OCI-LY3 (cell line): Measurements from ENCODE around the gene SOX5.

Experiments
- H2AFZ ChIP-seq: fragments of 200-600, 300-600 bp; shearing (Covaris generic); 2 replicates; pipeline ENCODE4 v1.6.0; 2014; ENCODE audit warnings: antibody characterized with exemption, low read depth, low read length
- H3K27ac ChIP-seq: fragments of 200-600, 300-600 bp; sonication (generic); 2 replicates; pipeline ENCODE4 v1.5.1; 2014; ENCODE audit warnings: mild to moderate bottlenecking, low read length, moderate library complexity, mixed read lengths
- H3K27me3 ChIP-seq: fragments of 200-600, 300-600 bp; sonication (generic); 2 replicates; pipeline ENCODE4 v1.6.1; 2014; ENCODE audit warnings: low read depth, low read length, mixed read lengths
- H3K36me3 ChIP-seq: fragments of 200-600, 300-600 bp; sonication (generic); replicated peaks from 2 replicates; pipeline ENCODE3; 2014; ENCODE audit warnings: low read depth, low read length, mixed read lengths
- H3K4me1 ChIP-seq: fragments of 300-600, 200-600 bp; sonication (generic); 2 replicates; pipeline ENCODE4 v1.6.1; 2014; ENCODE audit warnings: low read length, mixed read lengths
- H3K4me2 ChIP-seq: fragments of 200-600, 300-600 bp; sonication (generic); 2 replicates; pipeline ENCODE4 v1.6.1; 2014; ENCODE audit warnings: low read length, mixed read lengths
- H3K4me3 ChIP-seq: fragments of 300-600, 200-600 bp; sonication (generic); 2 replicates; pipeline ENCODE4 v1.5.1; 2014; ENCODE audit warnings: antibody characterized with exemption, mild to moderate bottlenecking, low read length, moderate library complexity
- H3K79me2 ChIP-seq: fragments of 300-600, 200-600 bp; shearing (Covaris generic); 2 replicates; pipeline ENCODE4 v1.6.1; 2014; ENCODE audit warnings: mild to moderate bottlenecking, low read length, mixed read lengths
- H3K9ac ChIP-seq: fragments of 300-600, 200-600 bp; shearing (Covaris generic); 2 replicates; pipeline ENCODE4 v1.6.0; 2014; ENCODE audit warnings: mild to moderate bottlenecking, low read length, moderate library complexity
- H3K9me3 ChIP-seq: fragments of 200-600, 300-600 bp; shearing (Covaris generic); 2 replicates; pipeline ENCODE4 v1.6.1; 2014; ENCODE audit warnings: low read length, mixed read lengths; ENCODE audit not compliant: insufficient read depth
- H4K20me1 ChIP-seq: fragments of 200-600, 300-600 bp; sonication (generic); 2 replicates; pipeline ENCODE4 v1.6.1; 2016; ENCODE audit warnings: low read length, mixed read lengths; ENCODE audit not compliant: insufficient read depth
- EZH2phosphoT487 ChIP-seq: fragments of 200-600 bp; shearing (Covaris generic); IDR thresholded peaks from 2 replicates; pipeline ENCODE4 v1.6.1; 2018; ENCODE audit warnings: antibody characterized with exemption, mixed run types, low read depth
- TF ChIP-seq, protein P1 (sequence below): fragments of 200-600, 300-600 bp; sonication (generic); IDR thresholded peaks from 2 replicates; pipeline ENCODE4 v1.5.1; 2014; ENCODE audit warnings: antibody characterized with exemption, low read length, low read depth

The SOX5 gene

DNA sequence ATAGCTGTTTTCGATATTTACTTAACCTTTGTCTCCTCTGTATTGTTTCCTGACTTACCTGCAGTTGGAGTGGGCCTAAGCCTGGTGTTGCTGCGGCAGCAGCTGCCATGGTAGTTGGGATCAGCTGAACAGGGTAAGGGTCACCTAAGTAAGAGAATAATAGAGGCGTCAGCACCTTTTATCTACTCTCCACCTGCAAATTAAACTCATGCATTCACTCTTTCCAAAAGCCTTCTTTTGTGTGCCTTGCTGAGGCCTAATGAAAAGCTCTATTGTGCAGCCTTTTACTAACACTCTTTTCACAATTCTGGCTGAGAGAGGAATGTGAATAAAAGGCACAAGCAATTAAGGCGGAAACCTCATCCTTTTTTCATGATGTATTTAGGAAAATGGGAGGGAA is 308.7 kb downstream of the SOX5 start:
- Histone ChIP-seq H3K9me3 (no peaks in the 10 kb centered on the region), H4K20me1 (peaks cover 13% of the 10 kb centered on the region), H3K4me1 (peaks cover 10% of the 10 kb centered on the region), H3K9ac (no peak overlapping the region), H2AFZ (no peak overlapping the region), H3K27ac (no peak overlapping the region), H3K4me3 (no peak overlapping the region), H3K4me2 (no peak overlapping the region), H3K36me3 (peaks cover 38% of the 10 kb centered on the region), H3K79me2 (no peaks in the 10 kb centered on the region), H3K27me3 (no peaks in the 10 kb centered on the region)
- no peak for TF ChIP-seq EZH2phosphoT487
- TF ChIP-seq, protein P1, sequence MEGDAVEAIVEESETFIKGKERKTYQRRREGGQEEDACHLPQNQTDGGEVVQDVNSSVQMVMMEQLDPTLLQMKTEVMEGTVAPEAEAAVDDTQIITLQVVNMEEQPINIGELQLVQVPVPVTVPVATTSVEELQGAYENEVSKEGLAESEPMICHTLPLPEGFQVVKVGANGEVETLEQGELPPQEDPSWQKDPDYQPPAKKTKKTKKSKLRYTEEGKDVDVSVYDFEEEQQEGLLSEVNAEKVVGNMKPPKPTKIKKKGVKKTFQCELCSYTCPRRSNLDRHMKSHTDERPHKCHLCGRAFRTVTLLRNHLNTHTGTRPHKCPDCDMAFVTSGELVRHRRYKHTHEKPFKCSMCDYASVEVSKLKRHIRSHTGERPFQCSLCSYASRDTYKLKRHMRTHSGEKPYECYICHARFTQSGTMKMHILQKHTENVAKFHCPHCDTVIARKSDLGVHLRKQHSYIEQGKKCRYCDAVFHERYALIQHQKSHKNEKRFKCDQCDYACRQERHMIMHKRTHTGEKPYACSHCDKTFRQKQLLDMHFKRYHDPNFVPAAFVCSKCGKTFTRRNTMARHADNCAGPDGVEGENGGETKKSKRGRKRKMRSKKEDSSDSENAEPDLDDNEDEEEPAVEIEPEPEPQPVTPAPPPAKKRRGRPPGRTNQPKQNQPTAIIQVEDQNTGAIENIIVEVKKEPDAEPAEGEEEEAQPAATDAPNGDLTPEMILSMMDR: no peak

DNA sequence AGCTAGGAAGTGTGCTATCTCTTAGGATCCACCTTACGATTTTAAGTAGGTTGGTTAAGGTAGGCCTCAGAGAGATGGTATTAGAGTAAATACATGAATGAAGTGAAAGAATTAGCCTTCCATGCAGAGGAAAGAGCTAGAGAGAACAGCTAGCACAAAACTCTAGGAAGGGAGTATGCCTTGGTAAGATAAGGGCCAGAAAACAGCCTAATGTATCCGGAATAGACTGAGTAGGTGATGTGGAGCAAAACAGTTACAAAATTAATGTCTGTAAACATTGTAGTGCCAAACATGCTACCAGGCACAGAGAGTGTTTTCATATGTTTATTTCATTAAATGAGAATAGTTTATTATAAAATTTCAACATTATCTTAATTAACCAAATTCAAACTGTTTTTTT is 315.1 kb downstream of the SOX5 start:
- TF ChIP-seq, protein P1: no peak
- no peak for TF ChIP-seq EZH2phosphoT487
- no peak overlapping the region for H3K4me3 ChIP-seq
- H3K36me3 ChIP-seq: peaks cover 34% of the 10 kb centered on the region
- H3K4me1 ChIP-seq: peaks cover 2% of the 10 kb centered on the region
- no peak overlapping the region for H3K9ac ChIP-seq
- no peaks in the 10 kb centered on the region for H3K9me3 ChIP-seq
- H3K27me3 ChIP-seq: no peaks in the 10 kb centered on the region
- no peak overlapping the region for H2AFZ ChIP-seq
- no peaks in the 10 kb centered on the region for H3K79me2 ChIP-seq
- peaks cover 7% of the 10 kb centered on the region for H4K20me1 ChIP-seq
- no peak overlapping the region for H3K4me2 ChIP-seq
- H3K27ac ChIP-seq: no peak overlapping the region

DNA sequence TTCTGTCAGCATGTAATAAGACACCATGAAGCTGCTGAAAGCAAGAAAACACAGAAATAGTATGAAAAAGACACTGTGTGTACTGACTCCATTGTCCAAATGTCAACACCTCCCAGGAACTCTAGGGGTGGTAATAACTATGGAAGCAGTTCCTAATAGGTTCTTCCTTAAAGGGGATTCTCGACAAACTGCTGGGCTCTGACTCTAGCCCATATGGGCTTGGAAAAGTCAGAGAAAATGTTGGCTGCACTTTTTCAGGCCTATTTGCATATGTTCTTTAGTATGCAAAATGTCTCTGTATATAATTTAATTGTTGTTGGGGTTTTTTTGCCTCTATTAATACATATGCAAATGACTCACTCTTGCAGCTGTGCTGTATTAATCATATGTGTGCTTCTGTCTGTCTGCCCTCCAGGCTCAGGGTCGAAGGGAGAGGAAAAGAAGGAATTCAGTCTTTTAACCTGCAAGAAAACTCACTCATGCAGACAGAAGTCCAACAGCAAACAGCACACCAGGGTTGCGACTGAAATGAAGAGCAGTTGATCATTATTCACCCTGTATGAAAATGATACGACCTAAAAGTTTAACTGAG is 317.6 kb downstream of the SOX5 start:
- Histone ChIP-seq H3K27ac (no peak overlapping the region), H3K4me1 (no peaks in the 10 kb centered on the region), H3K27me3 (no peaks in the 10 kb centered on the region), H3K4me2 (no peak overlapping the region), H3K4me3 (no peak overlapping the region), H2AFZ (no peak overlapping the region), H3K9me3 (no peaks in the 10 kb centered on the region), H3K36me3 (peaks cover 14% of the 10 kb centered on the region), H3K79me2 (no peaks in the 10 kb centered on the region), H4K20me1 (no peaks in the 10 kb centered on the region), H3K9ac (no peak overlapping the region)
- no peak for TF ChIP-seq EZH2phosphoT487
- TF ChIP-seq, protein P1: no peak

DNA sequence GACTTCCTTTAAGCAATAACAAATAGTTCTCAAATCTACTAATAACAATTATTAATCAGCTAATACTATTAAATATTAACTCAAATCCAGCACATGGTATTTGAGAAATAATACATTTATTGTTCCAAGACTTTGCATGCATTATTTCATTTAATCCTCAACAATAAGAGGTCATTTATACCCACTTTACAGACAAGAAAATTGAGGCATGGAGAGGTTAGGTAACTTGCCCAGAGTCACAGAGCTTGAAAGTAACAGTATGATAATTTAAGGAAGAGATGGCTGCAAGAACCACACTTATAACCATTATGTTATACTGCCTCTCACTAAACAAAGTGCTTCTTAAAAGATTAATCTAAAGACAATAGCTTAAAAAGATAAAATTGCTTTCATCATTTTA is 318.9 kb downstream of the SOX5 start:
- peaks cover 8% of the 10 kb centered on the region for H3K36me3 ChIP-seq
- H3K4me3 ChIP-seq: no peak overlapping the region
- H2AFZ ChIP-seq: no peak overlapping the region
- H3K27me3 ChIP-seq: no peaks in the 10 kb centered on the region
- H3K79me2 ChIP-seq: no peaks in the 10 kb centered on the region
- H3K4me2 ChIP-seq: no peak overlapping the region
- no peaks in the 10 kb centered on the region for H3K4me1 ChIP-seq
- no peak overlapping the region for H3K9ac ChIP-seq
- TF ChIP-seq EZH2phosphoT487: no peak
- TF ChIP-seq, protein P1: no peak
- no peak overlapping the region for H3K27ac ChIP-seq
- H4K20me1 ChIP-seq: no peaks in the 10 kb centered on the region
- H3K9me3 ChIP-seq: no peaks in the 10 kb centered on the region
